GM18868 (cell line): Measurements from ENCODE around the gene AP1G2.

Source experiments
- ATAC-seq: cut with Tn5 transposase; IDR thresholded peaks from one replicate; pipeline ENCODE4 v1.9.1; 2021; ENCODE audit warnings: mild to moderate bottlenecking, moderate library complexity; ENCODE audit not compliant: unreplicated experiment

AP1G2 gene

DNA sequence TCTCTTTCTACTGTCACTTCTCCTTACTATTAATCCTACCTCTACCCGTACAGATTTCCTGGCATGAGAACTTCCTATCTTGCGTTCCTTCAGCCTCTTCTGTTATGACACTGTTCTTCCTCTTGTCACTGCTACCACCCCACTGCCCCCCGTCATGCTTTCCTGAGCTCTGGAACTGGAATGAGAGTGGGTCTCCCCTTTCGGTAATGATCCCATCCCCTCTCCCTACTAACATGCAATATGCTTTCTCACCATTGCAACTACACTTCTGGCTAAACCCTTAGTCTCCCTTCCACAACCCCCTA is 4.9 kb upstream of the AP1G2 start:
- ATAC-seq = no peak

DNA sequence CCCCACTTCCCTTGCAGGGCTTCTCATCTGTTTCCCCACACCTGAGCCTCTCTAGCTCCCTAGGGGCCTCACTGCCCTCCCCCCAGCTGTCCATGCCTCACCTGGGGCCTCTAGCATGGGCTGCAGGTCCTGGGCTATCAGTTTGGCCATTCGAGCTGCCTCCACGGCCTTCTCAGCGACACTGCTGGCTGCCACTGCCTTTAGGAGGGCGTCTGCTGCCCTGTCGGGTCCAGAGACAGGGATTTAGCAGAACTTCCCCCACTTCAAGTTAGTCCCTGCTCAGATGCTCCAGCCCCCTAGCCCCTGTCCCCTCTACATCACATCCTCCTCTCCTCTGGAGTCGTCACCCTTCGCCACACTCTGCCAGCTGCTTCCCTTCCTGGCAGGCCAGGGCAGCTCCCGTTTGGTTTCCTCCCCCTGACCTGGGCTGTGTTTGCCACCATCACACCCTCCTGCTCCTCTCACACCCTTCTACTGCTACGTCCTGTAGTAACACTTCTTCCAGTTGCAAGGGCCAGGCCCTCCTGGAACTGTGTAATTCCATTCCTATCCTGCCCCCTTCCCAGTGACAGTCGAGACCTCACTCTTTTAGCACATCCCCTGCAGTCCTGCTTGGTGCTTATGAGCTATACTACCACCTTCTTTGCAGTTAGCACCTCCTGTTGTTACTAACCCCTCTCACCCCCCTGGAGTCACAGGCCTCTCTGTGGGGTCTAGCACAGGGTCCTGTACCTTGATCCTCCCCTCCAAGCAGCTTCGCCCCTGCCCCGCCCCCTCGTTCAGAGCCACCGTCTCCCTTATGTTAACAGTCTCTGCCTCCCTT is 4.3 kb upstream of the AP1G2 start:
- ATAC-seq = no peak

DNA sequence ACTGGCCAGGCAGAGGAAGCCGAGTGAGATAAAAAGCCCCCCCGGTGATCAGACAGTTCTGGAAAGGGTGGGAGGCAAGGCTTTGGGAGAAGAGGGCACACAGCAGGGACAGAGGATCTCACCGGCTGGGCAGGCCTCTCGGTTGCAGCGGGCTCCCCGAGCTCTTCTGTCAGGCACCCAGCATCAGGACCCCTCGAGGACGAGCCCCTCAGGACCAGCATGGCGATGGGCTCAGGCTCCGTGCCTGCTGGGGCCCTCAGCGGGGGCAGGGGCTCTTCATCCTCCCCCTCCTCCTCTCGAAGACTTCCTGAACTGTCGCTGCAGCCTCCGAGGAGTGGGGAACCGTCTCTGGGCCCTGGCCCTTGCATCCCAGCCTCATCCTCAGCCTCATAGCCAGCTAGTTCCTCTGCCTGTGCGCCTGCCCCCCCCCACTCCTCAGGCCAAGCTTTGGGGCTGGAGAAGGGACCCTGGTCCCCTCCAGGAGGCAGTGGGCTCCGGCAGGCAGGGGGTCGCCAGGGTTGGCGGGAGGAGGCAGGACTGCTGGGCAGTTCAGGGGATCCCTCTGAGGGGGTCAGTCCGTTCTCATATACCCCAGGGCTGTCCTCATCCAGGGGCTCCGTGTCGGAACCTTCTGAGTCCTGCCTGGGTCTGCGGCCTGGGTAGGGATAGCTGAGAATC is 3.4 kb upstream of the AP1G2 start:
- no peak for ATAC-seq

DNA sequence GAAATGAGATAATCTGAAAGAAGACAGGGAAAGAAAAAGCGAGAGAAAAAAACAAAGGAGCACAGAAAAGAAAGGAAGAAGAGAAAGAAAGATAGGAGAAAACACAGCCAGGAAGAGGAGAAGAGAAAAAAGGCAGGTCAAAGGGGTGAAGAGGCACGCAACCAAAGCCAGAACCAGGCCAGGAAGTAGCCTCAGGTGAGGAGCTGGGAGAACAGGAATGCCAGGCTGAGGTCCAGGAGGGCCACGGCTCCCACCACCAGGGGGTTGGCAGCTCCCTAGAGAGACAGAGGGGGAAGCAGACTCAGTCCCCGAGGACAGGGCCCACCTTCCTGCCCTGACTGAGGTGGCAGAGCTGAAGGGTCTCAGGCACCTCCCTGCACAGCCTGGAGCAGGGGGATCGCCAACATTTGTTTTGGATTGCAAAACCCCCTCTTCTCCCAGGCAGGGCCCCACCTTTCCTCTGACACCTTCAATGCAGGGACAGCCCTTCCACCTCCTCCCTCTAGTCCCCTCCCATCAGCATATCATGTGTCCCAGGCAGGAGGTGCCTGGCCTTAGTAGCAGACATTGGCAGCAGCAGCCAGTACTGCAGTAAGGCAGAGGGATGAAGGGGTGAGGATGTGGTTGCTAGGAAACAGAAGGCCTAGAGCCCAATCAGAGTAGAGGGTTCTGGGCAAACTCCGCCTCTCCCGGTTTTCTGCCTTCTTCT is 2.0 kb upstream of the AP1G2 start:
- no peak for ATAC-seq

DNA sequence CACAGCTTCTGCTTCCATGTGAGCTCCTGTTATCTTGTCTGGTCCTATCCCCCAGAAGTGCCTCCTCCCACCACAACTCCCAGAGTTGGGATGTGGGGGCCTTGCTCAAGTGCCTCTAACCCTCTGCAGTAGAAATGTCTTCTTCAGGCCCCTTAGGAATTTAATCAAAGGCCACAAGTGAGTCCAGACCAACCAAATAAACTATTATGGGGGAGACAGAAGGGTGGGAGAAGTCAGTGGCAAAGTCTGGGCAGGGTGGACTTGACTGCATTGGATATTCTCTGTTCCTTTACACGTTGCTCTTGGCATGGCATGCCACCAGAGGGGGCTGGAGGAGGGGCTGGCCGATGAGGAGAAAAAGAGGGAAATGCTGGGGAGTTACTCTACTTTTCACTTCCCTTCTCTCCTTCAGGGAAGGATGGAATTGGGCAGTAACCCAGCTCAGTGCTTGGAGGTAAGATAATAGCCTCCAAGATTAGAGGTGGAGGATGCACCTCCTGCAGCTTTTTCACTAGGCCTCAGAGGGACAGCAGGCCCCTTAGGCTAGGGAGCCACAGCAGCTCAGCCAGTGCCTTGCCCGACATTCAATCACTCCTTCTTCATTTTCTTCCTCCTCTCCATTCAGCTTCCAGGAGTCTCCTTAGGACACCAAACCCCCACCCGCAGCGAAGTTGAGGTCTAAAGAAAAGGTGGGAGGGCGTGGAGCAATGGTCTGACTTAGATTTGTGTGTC is 1.2 kb upstream of the AP1G2 start:
- ATAC-seq = peak; percentile 26

DNA sequence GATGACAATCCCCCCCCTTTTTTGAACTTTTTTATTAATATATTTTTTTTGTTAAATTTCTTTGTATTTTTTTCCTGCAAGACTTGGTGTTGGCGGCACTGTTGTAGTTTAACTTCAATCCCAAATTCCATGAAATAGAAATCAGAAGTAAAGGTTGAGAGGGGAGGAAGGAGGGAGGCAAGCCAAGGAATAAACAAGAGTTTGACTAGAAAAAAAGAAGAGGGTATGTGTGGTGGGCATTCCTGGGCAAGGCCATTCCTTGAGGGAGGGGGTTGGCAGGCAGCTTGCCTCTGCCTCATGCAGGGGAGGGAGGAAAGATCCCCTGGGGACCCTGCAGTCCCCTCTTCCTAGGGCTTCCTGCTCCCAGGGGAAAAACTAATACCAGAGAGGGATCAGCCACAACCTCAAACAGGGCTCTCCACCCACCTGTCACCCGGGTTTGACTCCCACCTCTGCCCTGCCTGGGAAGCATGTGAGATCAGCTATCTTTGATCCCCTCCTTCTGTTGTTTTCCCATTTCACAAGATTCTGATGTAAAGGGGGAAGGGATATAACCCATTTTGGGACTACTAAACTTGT is 519 bp upstream of the AP1G2 start:
- ATAC-seq = no peak

DNA sequence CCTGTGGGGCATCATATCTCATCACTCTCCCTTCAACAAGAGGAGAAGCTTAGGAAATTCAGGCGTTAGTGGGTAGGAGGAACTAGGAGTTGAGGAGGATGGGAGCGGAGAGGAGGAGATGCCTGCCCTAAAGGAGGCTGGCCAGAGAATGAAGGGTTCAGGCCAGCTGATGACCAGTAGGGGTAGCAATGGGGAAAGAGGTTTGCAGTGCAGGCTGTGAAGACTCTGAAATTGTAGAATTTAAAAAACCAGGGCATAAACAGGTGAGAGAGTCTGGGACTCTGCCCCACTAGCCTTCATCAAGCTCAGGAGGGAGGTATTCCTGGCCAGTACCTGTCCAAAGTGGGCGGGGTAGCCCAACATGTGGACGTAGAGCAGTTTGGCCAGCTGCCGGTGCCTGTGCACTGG is 809 bp downstream of the AP1G2 start:
- ATAC-seq = no peak

DNA sequence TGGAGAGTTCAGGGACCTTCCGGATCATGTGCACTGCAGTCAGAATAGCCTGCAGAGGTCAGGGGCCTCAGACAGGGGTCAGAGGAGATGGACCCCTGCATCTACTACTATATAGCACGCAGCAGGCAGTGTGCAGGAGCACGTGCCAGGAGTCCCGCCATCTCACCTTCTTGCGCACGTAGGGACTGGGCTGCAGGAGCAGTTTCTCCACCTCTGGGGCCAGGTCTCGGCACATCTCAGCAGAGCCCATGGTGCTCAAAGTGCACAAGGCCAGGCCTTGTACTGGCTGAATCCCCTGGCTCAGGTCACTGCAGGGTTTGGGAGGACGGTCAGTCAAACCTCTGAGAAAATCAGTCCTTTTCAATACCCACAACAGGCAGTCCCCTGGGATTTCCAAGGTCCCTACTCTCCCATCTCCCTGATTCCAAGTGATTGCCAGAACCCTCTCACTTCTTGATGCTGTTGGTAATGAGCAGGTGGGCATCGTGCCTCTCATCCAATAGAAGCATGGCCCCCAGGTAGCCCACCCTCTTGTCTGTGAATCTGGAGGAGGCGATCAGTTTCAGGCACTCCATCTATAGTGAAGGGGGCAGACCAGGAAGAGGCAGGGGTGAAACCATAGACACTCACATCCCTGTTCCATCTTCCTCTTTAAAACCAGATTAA is 1.3 kb downstream of the AP1G2 start:
- no peak for ATAC-seq

DNA sequence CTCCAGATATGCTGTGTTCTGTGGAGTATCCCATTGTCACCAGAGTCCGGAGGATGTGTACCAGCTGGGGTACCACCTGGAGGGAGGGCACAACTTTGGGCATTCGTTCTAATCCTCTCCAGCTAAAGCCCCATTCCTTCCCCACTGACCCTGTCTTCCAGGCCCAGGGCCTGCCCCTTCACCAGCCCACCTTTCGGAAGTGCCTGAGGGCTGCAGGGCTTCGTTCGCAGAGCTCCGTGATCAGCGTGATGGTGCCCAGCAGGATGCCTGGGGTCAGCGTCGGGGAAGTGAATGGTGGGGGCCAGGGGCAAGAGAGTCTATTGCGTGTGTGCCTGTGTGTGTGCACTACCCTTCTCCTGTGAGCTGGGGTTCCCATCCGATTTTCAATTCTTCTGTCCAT is 2.0 kb downstream of the AP1G2 start:
- ATAC-seq = no peak

DNA sequence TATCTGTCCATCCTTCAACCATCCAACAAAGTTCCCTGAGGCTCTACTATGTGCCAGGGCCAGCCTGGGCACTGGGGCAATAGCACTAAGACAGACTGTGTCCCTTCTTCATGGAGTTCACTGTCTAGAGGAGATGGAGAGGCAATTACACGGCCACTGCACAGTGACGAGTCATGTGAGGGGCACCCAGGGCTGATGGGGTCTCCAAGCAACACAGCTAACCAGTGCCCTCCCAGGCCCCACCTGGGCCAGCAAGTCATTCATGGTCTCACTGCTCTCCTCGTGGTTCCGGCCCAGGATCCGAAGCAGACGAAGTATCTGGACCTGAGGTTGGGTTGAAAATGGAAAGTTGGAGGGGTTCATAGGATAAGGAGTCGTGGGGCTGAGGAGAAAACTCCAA is 2.7 kb downstream of the AP1G2 start:
- ATAC-seq = no peak

DNA sequence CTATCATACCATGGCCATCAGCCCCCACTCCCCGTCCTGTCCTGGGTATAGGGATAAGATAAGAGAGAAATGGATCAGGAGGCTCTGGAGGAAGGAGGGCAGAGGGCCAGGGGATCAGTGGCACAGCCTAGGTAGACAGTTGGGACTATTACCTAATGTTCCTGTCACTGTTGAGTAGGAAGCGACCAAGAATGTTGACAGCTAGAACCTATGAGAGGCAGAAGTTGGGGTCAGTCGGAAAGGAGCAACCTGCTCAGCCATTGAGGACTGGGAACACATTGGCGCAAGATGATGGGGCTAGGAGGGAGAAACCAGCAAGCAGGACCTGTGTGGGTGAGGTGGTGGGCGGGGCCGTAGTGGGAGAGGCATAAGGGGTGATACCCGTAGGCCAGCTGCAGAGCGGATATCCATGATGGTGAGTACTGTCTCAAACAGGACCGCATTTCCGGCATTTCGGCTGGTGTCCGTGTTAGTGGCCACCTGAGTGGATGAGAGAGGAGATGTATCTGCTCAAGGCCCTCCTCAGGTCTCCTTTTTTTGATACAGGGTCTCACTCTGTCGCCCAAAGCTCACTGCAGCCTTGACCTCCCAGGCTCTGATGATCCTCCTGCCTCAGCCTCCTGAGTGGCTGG is 3.3 kb downstream of the AP1G2 start:
- no peak for ATAC-seq

DNA sequence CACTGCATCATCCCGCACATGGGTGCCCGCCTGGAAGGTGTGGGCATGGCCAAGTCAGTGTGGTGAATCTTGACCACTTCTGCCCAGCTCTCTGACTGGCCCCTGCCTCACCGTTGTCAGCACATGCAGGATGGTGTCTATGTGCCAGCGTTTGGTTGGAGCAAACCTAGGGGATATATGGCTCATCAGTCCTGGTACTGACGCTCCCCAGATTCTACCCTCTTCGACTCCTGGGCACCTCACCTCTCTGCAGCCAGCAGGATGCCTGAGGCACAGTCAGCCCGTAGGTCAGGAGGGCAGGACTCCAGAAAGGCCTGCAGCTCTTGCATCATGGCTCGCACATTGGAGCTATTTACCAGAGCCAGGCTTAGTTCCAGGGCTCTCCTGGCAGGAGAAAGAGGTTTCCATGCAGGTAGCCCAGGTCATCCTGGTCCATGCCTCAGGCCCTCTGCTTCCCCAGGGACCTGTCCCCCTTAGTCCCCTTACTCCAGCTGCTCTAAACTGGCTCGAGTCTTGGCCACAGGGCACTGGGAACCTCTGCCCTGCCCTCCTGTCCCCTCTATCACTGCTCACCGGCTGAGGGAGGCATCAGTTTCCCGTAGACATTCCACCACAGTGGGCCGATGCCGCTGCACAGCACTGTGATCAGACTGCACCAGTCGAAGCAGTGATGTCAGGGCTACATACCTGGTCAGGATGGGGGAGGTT is 4.0 kb downstream of the AP1G2 start:
- ATAC-seq = no peak

DNA sequence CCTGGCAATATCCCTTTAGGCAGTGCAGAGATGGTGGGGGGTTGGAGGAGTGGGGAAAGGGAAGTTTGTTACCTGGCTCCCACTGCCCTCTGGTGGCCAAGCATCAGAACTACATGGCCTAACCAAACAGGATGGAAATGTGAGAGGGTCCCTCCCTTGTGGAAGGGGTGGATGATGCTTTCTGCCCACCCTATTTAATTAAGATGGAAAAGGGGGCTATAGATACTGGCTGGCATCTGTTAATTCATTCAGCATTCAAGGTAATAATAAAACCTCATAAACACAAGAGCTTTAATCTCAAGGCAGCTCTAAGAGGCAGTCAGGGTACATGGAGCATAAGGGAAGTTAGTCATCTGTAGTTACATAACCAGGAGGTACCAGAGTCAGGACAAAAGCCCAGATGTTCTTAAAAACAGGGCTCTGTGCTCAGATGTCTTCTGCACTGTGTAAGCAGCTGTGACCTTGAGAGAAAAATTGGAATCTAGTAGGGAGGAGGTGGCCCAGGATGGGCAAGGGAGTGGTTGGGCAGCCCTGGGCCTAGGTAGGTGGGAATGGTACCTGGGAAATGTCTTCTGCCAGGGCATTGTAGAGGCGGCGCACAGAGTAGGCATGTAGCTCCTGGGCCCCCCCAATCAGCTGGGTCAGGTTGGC is 4.6 kb downstream of the AP1G2 start:
- no peak for ATAC-seq

DNA sequence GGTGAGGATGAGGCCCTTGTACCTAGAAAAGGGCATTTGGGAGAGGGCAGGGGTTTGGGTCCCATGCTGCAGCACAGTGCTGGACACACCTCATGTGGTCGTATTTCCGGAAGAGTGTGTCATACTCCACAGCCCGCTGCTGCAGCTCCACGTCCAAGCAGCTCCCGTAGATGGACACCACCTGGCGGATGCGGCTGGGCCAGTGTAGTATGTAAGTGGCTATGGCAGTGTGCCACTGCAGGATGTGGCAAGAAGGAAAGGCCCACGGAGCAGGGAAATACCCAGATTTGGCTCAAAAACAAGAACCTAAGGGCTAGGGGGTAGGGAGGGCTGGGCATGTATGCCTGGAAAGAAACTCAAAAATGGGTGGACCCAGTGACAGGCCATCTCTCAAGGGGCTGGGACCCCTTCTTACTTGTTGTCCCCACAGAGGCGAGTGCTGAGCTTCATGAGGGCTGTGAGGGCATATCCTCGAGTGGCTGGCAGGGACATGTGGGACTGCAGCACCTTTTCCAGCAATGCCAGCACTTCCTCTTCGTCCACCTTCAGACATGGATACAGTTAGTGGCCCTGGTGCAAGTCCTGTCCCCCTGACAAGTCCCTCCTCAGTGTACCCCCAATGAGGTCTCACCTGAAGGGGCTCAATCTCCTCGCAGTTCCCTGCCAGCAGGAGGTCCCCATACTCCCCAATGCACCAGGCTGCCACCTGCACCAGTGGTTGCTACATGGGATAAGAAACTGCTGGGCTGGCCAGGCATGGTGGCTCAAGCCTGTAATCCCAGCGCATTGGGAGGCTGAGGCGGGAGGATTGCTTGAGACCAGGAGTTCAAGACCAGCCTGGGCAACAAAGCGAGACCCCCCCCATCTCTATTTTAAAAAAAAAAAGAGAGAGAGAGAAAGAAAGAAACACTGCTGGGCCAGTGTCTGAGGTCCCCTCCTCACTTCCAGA is 5.4 kb downstream of the AP1G2 start:
- ATAC-seq = no peak

DNA sequence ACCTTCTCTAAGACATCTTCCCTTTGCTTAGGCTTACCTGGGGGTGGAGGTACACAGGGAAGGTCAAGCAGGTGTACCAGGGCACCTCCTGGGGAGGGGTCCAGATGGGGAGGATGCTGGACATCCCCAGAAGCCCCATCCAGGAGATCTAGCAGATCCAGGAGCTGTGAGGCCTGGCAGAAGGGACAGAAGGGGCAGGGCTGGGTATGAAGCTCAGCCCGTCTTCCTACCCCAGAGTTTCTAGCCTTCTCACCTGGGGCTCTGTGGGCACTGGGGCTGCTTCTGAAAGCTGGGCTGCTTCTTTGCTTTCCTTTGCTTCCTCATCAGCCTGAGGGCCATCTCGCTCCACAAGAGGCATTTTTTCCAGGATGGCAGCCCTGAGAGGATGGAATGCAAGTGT is 6.3 kb downstream of the AP1G2 start:
- ATAC-seq = no peak

DNA sequence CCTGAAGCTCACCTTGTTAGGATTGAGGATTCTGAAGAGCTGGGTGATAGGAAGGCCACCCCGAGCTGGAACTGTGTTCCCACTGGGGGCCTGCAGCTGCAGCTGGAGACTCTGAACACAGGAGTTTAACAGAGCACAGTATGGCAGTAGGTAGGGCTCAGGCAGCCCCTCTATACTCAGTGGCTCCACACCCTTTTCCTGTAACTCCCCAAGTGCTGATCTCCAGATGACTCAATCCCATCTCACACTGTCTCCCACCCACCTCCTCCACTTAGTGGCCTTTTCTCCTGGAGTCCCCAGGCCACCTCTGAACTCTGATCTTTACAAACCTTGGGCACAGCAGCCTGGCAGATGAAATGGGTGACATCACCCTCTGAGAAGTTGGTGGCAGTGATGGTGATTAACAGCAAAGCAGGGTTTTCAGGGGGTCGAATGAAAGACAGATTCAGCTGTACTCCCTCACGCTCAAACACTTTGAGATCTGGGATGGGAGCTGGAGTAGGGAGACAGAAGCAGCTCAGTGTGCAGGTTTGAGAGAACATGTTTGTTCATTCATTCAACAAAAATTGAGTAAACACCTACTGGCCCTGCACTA is 7.6 kb downstream of the AP1G2 start:
- ATAC-seq = no peak
